B cell (primary cell): Measurements from ENCODE around the gene RBM39. TPM values are rescaled to one million over a fixed set of nuclear protein-coding genes. Genes with fewer than 3 reads are reported as not detected.
A peak's percentile ranks its signal among the peaks of the same experiment; 100 is the strongest.

Experiments used
- ATAC-seq: fragments of 200-7000 bp; cut with Tn5 transposase; one replicate; pipeline ENCODE4 v1.10.0; 2021; ENCODE audit warnings: low read depth, mild to moderate bottlenecking, moderate number of reproducible peaks, moderate library complexity
- CTCF ChIA-PET: fragments of 350-600 bp; sonication (Branson Sonifier 250); formaldehyde crosslinking; loops from one replicate; lab custom pipeline; 2021; ENCODE audit warnings: antibody characterized with exemption, inconsistent platforms; lab: Charles Lee
- POLR2A ChIA-PET: fragments of 350-600 bp; sonication (Branson Sonifier 250); formaldehyde crosslinking; loops from one replicate; lab custom pipeline; 2021; ENCODE audit warnings: antibody characterized with exemption; lab: Charles Lee
- DNase-seq: peaks from one replicate; pipeline ENCODE4 v3.0.0; 2013
- H2AFZ ChIP-seq: 2 replicates; pipeline ENCODE4 v1.6.1; 2012; ENCODE audit warnings: mild to moderate bottlenecking, low read depth, low read length; ENCODE audit not compliant: insufficient read depth, poor library complexity, severe bottlenecking
- H3K27ac ChIP-seq, 2 donors: 1 replicate in 1 of 2; 2 replicates in 1 of 2; pipeline ENCODE4 v1.5.1; 2012 to 2013; ENCODE audit warnings: low read length in 2 of 2, mild to moderate bottlenecking in 2 of 2, moderate library complexity in 1 of 2
- H3K27me3 ChIP-seq, 4 experiments: fragments of 200-600 bp in 1 of 4; sonication (generic) in 1 of 4; replicated peaks in 1 of 4; 1 replicate in 2 of 4; 2 replicates in 2 of 4; pipeline versions ENCODE4 v1.6.1 to v1.7.0; 2013 to 2016; ENCODE audit warnings: low read length in 3 of 4, mild to moderate bottlenecking in 2 of 4, mixed read lengths in 1 of 4, moderate library complexity in 1 of 4; ENCODE audit not compliant: insufficient read depth in 4 of 4, control insufficient read depth in 3 of 4; ENCODE audit errors: control extremely low read depth in 1 of 4
- H3K36me3 ChIP-seq, 2 experiments: replicated peaks in 1 of 2; 1 replicate in 1 of 2; 2 replicates in 1 of 2; pipeline versions ENCODE4 v1.6.1 to v1.7.1; 2013; ENCODE audit warnings: low read length in 1 of 2; ENCODE audit not compliant: insufficient read depth in 2 of 2, control insufficient read depth in 1 of 2; ENCODE audit errors: control extremely low read depth in 1 of 2, extremely low read depth in 1 of 2
- H3K4me1 ChIP-seq, 2 donors: fragments of 200-600 bp in 1 of 2; sonication (generic) in 1 of 2; 1 replicate in 1 of 2; 2 replicates in 1 of 2; pipeline versions ENCODE4 v1.5.1 to v1.6.1; 2013 to 2017; ENCODE audit warnings: low read length in 2 of 2; ENCODE audit not compliant: control insufficient read depth in 2 of 2, insufficient read depth in 2 of 2
- H3K4me2 ChIP-seq: replicated peaks from 2 replicates; pipeline ENCODE3; 2012; ENCODE audit warnings: mild to moderate bottlenecking, low read depth, low read length; ENCODE audit not compliant: poor library complexity, severe bottlenecking
- H3K4me3 ChIP-seq, 5 experiments: fragments of 200-600 bp in 1 of 5; sonication (generic) in 1 of 5; 1 replicate in 3 of 5; 2 replicates in 2 of 5; pipeline versions ENCODE4 v1.5.1 to v1.7.0; 2011 to 2016; ENCODE audit warnings: low read length in 4 of 5, mild to moderate bottlenecking in 4 of 5, low read depth in 2 of 5, control low read depth in 1 of 5, moderate library complexity in 1 of 5; ENCODE audit not compliant: insufficient read depth in 1 of 5; ENCODE audit errors: control extremely low read depth in 1 of 5, extremely low read depth in 1 of 5
- H3K79me2 ChIP-seq: fragments of 200-600 bp; sonication (generic); one replicate; pipeline ENCODE4 v1.6.0; 2016; ENCODE audit warnings: low read length; ENCODE audit not compliant: control insufficient read depth, insufficient read depth
- H3K9ac ChIP-seq: fragments of 200-600 bp; sonication (generic); 2 replicates; pipeline ENCODE4 v1.6.1; 2017; ENCODE audit warnings: mild to moderate bottlenecking, low read length, moderate library complexity
- H3K9me3 ChIP-seq, 3 donors: one replicate each; pipeline versions ENCODE4 v1.6.1 to v1.7.1; 2013; ENCODE audit warnings: low read length in 2 of 3; ENCODE audit not compliant: control insufficient read depth in 2 of 3, insufficient read depth in 1 of 3; ENCODE audit errors: control extremely low read depth in 1 of 3
- H4K20me1 ChIP-seq: 2 replicates; pipeline ENCODE4 v1.6.0; 2012; ENCODE audit warnings: mild to moderate bottlenecking, low read length; ENCODE audit not compliant: insufficient read depth, control insufficient read depth, poor library complexity, severe bottlenecking
- H3K27ac Mint-ChIP-seq: one replicate; pipeline ENCODE4 v1.8.0; 2021; ENCODE audit warnings: mixed read lengths
- H3K27me3 Mint-ChIP-seq: one replicate; pipeline ENCODE4 v1.8.0; 2021; ENCODE audit warnings: mixed read lengths
- H3K4me1 Mint-ChIP-seq: one replicate; pipeline ENCODE4 v1.8.0; 2021; ENCODE audit warnings: mixed read lengths
- H3K4me3 Mint-ChIP-seq: one replicate; pipeline ENCODE4 v1.8.0; 2021; ENCODE audit warnings: mixed read lengths
- H3K9me3 Mint-ChIP-seq: one replicate; pipeline ENCODE4 v1.8.0; 2022; ENCODE audit warnings: mixed read lengths; ENCODE audit not compliant: insufficient read depth
- EZH2 ChIP-seq: IDR thresholded peaks from 2 replicates; pipeline ENCODE4 v1.6.1; 2012; ENCODE audit warnings: borderline replicate concordance, low read depth, mild to moderate bottlenecking, moderate library complexity, low read length; ENCODE audit not compliant: insufficient read depth, poor library complexity, severe bottlenecking
- WGBS: methylation state at CpG from one replicate; pipeline ENCODE4 v1.1.5; 2013; ENCODE audit warnings: missing lambda C conversion rate; ENCODE audit not compliant: insufficient coverage; 5-methylcytosine and 5-hydroxymethylcytosine counted together
- intact Hi-C: fragments of 100-400 bp; cut with micrococcal nuclease; formaldehyde crosslinking; loops from one replicate; pipeline ENCODE4 v1.10.0; 2022
- polyA plus RNA-seq: library from polyadenylated mRNA; depleted of rRNA; stranded (reverse); fragments of >200 nt; gene quantifications from 2 replicates; pipeline ENCODE4 v1.2.3, GENCODE V29; 2012
- total RNA-seq, 2 donors: library from RNA; stranded (reverse); fragments of 120-200 nt in 1 of 2; gene quantifications; 1 replicate in 1 of 2; 2 replicates in 1 of 2; pipeline versions ENCODE4 v1.2.3 to v1.2.4, GENCODE V29; 2013 to 2022
- TF ChIP-seq, protein P1 (sequence below): fragments of 200-600 bp; IDR thresholded peaks from one replicate; pipeline ENCODE4 v1.8.0; 2022; ENCODE audit warnings: antibody characterized with exemption, mild to moderate bottlenecking

RBM39 gene
- total and polyA plus RNA-seq, 2 donors (not counting 1 experiment from before 2014, with no cell fraction given), result 217 to 689 TPM

DNA sequence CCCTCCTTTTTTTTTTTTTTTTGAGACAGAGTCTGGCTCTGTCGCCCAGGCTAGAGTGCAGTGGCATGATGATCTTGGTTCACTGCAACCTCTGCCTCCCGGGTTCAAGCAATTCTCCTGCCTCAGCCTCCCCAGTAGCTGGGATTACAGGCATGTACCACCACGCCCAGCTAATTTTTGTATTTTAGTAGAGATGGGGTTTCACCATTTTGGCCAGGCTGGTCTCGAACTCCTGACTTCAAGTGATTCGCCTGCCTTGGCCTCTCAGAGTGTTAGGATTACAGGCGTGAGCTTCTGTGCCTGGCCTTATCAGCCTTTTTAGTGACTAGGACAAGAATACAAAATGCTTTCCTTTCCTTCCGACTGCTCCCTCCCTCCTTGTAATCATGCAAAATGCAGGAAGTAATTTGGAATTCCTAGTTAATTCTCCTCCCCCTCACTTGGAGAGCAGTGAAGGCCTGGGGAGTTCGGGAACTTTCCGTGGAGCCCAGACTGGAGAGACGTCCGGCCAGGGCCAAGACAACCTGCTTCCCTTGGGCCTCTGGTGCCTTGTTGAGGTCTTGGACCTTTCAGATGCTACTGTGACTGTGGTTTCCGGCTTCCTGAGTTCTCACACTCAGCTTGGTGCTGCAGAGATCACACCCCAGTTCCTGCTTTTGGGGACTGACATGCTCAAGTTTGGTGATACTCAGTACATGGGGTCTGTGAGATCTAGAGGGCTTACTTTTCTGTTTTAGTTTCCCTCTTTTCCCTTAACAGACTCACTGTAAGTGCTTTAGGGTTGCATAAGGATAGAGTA, 25.8 kb upstream of the RBM39 start:
- Histone ChIP-seq H3K27ac (peak overlapping the region; percentile 94 to 99), H2AFZ (peak overlapping the region; percentile 78), H3K27me3 (no peaks in the 10 kb centered on the region), H3K36me3 (no peaks in the 10 kb centered on the region), H3K4me3 (peak overlapping the region; percentile 14 to 60 (median 31)), H3K4me2 (peak overlapping the region; percentile 86), H3K4me1 (peaks cover 53 to 59% of the 10 kb centered on the region in 2 donors), H3K79me2 (peaks cover 38% of the 10 kb centered on the region), H4K20me1 (no peaks in the 10 kb centered on the region), H3K9me3 (peaks cover 0 to 3% (median 0%) of the 10 kb centered on the region in 3 donors), H3K9ac (peak overlapping the region; percentile 58)
- ATAC-seq, result peak; percentile 36
- H3K9me3 Mint-ChIP-seq, result no peaks in the 10 kb centered on the region
- peak; percentile 87 for DNase-seq
- peaks cover 44% of the 10 kb centered on the region for H3K4me1 Mint-ChIP-seq
- ChIA-PET POLR2A (interaction anchor here (0.6 to 6.8 kb wide), 6 partner anchors 10 to 506 kb away, joined by 3 to 259 read pairs (median 7); partner anchors contain the start of genes RBM39 and SPAG4), CTCF (interaction anchor here (1.1 to 6.8 kb wide), 4 partner anchors 24 to 370 kb away, joined by 3 to 82 read pairs (median 4); partner anchors contain the start of genes RBM39 and SCAND1)
- WGBS, result 10% methylated on average over 8 of the region's 12 CpGs
- H3K4me3 Mint-ChIP-seq, result peak overlapping the region; percentile 87
- H3K27me3 Mint-ChIP-seq, result no peaks in the 10 kb centered on the region
- intact Hi-C loops, result loop anchor here (1.0 kb wide), 1 partner anchor 25 kb away; no protein-coding TSS in a partner anchor
- peak overlapping the region; percentile 99 for H3K27ac Mint-ChIP-seq
- TF ChIP-seq EZH2, result no peak
- TF ChIP-seq, protein P1, sequence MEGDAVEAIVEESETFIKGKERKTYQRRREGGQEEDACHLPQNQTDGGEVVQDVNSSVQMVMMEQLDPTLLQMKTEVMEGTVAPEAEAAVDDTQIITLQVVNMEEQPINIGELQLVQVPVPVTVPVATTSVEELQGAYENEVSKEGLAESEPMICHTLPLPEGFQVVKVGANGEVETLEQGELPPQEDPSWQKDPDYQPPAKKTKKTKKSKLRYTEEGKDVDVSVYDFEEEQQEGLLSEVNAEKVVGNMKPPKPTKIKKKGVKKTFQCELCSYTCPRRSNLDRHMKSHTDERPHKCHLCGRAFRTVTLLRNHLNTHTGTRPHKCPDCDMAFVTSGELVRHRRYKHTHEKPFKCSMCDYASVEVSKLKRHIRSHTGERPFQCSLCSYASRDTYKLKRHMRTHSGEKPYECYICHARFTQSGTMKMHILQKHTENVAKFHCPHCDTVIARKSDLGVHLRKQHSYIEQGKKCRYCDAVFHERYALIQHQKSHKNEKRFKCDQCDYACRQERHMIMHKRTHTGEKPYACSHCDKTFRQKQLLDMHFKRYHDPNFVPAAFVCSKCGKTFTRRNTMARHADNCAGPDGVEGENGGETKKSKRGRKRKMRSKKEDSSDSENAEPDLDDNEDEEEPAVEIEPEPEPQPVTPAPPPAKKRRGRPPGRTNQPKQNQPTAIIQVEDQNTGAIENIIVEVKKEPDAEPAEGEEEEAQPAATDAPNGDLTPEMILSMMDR, result no peak
